ENCODE results near the gene RRP1.

Gene RRP1

DNA sequence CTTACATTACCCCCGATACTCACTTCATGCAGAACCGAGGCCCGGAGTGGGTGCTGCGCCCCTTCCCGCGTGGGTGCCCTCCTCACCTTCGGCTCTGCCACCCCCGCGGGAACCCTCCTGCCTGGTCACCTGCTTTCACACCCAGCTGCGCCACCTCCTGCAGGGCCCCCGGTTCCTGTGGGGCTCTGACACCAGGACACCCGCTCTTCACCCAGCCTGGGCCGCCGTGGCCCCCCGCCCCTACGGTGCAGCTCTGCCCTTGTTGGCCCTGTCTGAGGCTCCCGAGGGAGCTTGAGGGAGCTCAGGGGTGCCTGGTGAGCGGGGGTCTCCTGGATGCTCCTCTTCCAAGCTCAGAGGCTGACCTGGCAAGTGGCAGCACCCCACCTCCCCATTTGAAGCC is 19.0 kb downstream of the RRP1 start:
- H3K4me3 ChIP-seq (ENCODE audit: low read depth, low read length), result no peak overlapping the region
- TF ChIP-seq, protein P1, sequence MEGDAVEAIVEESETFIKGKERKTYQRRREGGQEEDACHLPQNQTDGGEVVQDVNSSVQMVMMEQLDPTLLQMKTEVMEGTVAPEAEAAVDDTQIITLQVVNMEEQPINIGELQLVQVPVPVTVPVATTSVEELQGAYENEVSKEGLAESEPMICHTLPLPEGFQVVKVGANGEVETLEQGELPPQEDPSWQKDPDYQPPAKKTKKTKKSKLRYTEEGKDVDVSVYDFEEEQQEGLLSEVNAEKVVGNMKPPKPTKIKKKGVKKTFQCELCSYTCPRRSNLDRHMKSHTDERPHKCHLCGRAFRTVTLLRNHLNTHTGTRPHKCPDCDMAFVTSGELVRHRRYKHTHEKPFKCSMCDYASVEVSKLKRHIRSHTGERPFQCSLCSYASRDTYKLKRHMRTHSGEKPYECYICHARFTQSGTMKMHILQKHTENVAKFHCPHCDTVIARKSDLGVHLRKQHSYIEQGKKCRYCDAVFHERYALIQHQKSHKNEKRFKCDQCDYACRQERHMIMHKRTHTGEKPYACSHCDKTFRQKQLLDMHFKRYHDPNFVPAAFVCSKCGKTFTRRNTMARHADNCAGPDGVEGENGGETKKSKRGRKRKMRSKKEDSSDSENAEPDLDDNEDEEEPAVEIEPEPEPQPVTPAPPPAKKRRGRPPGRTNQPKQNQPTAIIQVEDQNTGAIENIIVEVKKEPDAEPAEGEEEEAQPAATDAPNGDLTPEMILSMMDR (IDR thresholded peaks at IDR 0.05; ENCODE audit: insufficient read depth, low read length, missing control alignments), result no peak
- CTCF ChIA-PET, result interaction anchor here (0.5 to 4.9 kb wide), 7 partner anchors 11 to 173 kb away, joined by 3 to 29 read pairs (median 5); partner anchors contain the start of gene RRP1
- no peak for DNase-seq (ENCODE audit: low read depth, low spot score)
- POLR2A ChIA-PET, result no interaction called here

DNA sequence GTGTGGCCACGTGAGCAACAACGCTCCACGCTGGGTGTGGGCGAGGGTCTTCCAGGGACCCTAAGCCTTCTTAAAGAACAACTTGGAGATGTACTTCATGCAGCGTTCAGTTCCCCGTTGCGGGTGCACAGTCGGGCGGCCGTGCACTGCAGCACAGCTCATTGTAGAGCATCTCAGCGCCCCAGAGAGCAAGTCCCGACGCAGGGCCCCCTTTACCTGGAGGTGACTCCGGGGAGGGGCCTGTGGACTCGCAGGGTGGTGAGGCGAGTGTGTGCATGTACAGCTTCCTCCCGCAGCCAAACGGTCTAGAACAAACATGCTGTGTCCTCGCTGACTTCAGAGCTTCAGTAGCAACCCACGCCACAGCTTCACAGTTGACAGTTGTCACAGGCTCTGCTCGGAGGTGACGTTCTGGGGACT is 19.5 kb downstream of the RRP1 start:
- TF ChIP-seq, protein P1 (IDR thresholded peaks at IDR 0.05; ENCODE audit: insufficient read depth, low read length, missing control alignments), result no peak
- H3K4me3 ChIP-seq (ENCODE audit: low read depth, low read length), result no peak overlapping the region
- ChIA-PET CTCF (interaction anchor here (0.5 to 4.9 kb wide), 7 partner anchors 10 to 172 kb away, joined by 3 to 29 read pairs (median 5); partner anchors contain the start of gene RRP1), POLR2A (interaction anchor here (0.6 kb wide), 1 partner anchor 12 kb away, joined by 3 read pairs; no protein-coding TSS in a partner anchor)
- DNase-seq (ENCODE audit: low read depth, low spot score), result no peak

DNA sequence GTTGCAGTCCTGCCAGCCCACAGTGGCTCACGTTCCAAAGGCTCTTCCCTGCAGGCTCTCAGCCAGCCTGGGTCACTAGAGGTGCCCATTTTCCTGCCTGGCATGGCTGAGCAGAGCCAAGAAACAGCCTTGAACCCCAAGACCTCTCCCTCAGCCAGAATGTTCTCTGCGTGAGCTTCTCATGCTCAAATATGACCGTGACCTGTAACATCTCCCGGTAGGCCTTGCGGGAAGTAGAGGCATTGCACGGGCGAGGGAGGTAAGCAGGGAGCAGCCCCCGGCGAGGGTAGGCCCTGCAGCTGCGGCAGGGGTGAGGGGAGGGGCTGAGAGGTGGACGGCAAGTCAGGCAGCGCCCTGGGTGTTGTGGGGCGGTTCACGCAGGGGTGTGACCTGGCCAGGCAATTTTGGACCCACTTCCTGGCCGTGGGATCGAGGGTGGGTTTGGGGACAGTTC is 20.0 kb downstream of the RRP1 start:
- CTCF ChIA-PET, result interaction anchor here (0.9 to 4.9 kb wide), 6 partner anchors 15 to 172 kb away, joined by 3 to 29 read pairs (median 10); partner anchors contain the start of gene RRP1
- TF ChIP-seq, protein P1 (IDR thresholded peaks at IDR 0.05; ENCODE audit: insufficient read depth, low read length, missing control alignments), result no peak
- H3K4me3 ChIP-seq (ENCODE audit: low read depth, low read length), result no peak overlapping the region
- POLR2A ChIA-PET, result interaction anchor here (0.6 kb wide), 1 partner anchor 12 kb away, joined by 3 read pairs; no protein-coding TSS in a partner anchor
- no peak for DNase-seq (ENCODE audit: low read depth, low spot score)

DNA sequence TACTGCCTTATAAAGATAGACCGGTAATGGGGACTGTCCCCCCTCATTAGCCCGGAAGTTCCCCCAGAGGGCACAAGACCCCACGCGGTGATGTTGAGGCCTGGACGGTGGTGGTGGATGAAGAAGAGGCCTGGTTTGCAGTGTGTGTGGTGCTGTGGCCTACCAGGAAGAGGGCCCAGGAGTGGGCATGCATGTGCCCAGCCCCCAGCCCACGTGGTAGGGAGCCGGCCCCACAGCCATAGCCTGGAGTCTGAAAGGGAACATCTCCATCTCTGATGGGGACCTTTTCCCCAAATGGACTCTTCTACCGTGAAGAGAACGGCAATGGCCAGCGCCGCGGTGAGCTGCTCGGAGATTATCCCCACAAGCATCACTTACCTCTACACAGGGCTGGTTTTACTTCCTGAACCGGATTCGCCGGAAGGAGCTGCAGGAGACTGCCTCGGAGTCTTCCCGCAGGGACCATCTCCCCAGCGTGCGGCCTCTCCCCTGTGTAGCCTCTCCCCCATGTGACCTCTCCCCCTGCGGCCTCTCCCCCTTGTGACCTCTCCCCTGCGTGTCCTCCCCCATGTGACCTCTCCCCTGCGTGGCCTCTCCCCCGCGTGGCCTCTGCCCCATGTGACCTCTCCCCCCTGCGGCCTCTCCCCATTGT is 20.6 kb downstream of the RRP1 start:
- POLR2A ChIA-PET, result no interaction called here
- DNase-seq (ENCODE audit: low read depth, low spot score), result no peak
- CTCF ChIA-PET, result interaction anchor here (0.7 to 4.9 kb wide), 14 partner anchors 11 to 182 kb away, joined by 3 to 29 read pairs (median 5); partner anchors contain the start of gene RRP1
- H3K4me3 ChIP-seq (ENCODE audit: low read depth, low read length), result no peak overlapping the region
- TF ChIP-seq, protein P1 (IDR thresholded peaks at IDR 0.05; ENCODE audit: insufficient read depth, low read length, missing control alignments), result no peak

DNA sequence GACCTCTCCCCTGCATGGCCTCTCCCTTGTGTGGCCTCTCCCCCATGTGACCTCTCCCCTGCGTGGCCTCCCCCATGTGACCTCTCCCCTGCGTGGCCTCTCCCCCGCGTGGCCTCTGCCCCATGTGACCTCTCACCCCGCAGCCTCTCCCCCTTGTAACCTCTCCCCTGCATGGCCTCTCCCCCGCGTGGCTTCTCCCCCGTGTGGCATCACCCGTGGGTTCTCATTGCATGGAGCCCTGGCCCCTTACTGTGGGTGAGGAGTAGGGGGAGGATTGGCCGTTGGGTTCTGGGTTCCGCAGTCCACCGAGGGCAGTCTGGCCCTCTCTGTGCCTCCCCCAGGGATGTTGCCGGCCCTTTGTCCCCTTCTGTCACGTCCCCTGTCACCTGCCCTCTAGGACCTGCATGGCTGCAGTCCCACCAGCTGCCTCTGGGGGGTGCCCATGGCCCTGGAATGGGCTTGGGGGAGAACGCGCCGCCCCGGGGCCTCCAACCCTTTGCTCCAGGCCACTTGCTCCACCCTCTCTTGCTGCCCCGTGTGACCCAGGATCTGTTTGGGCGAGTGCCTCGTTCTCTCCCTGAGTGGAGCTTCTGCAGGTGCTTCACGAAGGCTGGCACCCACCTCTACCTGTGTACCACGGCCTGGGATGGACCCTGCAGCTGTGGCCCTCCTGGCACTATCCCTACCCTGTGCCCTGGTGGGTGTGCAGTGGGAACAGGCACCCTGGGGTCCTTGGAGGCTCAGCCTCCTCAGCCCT is 21.3 kb downstream of the RRP1 start:
- ChIA-PET CTCF (interaction anchor here (0.7 to 4.9 kb wide), 19 partner anchors 11 to 214 kb away, joined by 3 to 29 read pairs (median 4); partner anchors contain the start of gene RRP1), POLR2A (no interaction called here)
- DNase-seq (ENCODE audit: low read depth, low spot score), result no peak
- H3K4me3 ChIP-seq (ENCODE audit: low read depth, low read length), result no peak overlapping the region
- TF ChIP-seq, protein P1 (IDR thresholded peaks at IDR 0.05; ENCODE audit: insufficient read depth, low read length, missing control alignments), result peak; percentile 96

Measured in AG04449 (cell line).